ENCODE results near the gene PPFIA2.

PPFIA2 gene

GRCh38 chr12:81296556-81297305 is 462.4 kb downstream of the PPFIA2 start:
- in situ Hi-C loops (cut with MboI; ENCODE audit: low pct_unique_long_range_greater_than_20kb, low sequenced_read_pairs, unreplicated experiment), result no loop called here
- TF ChIP-seq, protein P1, sequence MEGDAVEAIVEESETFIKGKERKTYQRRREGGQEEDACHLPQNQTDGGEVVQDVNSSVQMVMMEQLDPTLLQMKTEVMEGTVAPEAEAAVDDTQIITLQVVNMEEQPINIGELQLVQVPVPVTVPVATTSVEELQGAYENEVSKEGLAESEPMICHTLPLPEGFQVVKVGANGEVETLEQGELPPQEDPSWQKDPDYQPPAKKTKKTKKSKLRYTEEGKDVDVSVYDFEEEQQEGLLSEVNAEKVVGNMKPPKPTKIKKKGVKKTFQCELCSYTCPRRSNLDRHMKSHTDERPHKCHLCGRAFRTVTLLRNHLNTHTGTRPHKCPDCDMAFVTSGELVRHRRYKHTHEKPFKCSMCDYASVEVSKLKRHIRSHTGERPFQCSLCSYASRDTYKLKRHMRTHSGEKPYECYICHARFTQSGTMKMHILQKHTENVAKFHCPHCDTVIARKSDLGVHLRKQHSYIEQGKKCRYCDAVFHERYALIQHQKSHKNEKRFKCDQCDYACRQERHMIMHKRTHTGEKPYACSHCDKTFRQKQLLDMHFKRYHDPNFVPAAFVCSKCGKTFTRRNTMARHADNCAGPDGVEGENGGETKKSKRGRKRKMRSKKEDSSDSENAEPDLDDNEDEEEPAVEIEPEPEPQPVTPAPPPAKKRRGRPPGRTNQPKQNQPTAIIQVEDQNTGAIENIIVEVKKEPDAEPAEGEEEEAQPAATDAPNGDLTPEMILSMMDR (IDR thresholded peaks at IDR 0.05; ENCODE audit: extremely low read depth, insufficient read depth, missing control alignments), result no peak
- no peak for DNase-seq (ENCODE audit: low spot score)

- TF ChIP-seq, protein P1 (IDR thresholded peaks at IDR 0.05; ENCODE audit: extremely low read depth, insufficient read depth, missing control alignments), result no peak
- in situ Hi-C loops (cut with MboI; ENCODE audit: low pct_unique_long_range_greater_than_20kb, low sequenced_read_pairs, unreplicated experiment), result no loop called here
Measured at GRCh38 chr12:81295251-81295650, 463.9 kb downstream of the PPFIA2 start.

GRCh38 chr12:81294325-81295190 is 464.6 kb downstream of the PPFIA2 start:
- TF ChIP-seq, protein P1 (IDR thresholded peaks at IDR 0.05; ENCODE audit: extremely low read depth, insufficient read depth, missing control alignments), result no peak
- in situ Hi-C loops (cut with MboI; ENCODE audit: low pct_unique_long_range_greater_than_20kb, low sequenced_read_pairs, unreplicated experiment), result no loop called here
- no peak for DNase-seq (ENCODE audit: low spot score)

More at GRCh38 chr12:81295251-81295650, 463.9 kb downstream of the PPFIA2 start:
- DNase-seq (ENCODE audit: low spot score), result no peak

GRCh38 chr12:81288651-81289050 is 470.5 kb downstream of the PPFIA2 start:
- no peak for DNase-seq (ENCODE audit: low spot score)
- TF ChIP-seq, protein P1 (IDR thresholded peaks at IDR 0.05; ENCODE audit: extremely low read depth, insufficient read depth, missing control alignments), result no peak
- in situ Hi-C loops (cut with MboI; ENCODE audit: low pct_unique_long_range_greater_than_20kb, low sequenced_read_pairs, unreplicated experiment), result no loop called here

- TF ChIP-seq, protein P1 (IDR thresholded peaks at IDR 0.05; ENCODE audit: extremely low read depth, insufficient read depth, missing control alignments), result no peak
- no peak for DNase-seq (ENCODE audit: low spot score)
- in situ Hi-C loops (cut with MboI; ENCODE audit: low pct_unique_long_range_greater_than_20kb, low sequenced_read_pairs, unreplicated experiment), result no loop called here
Measured at GRCh38 chr12:81284137-81284536, 475.0 kb downstream of the PPFIA2 start.

DNA sequence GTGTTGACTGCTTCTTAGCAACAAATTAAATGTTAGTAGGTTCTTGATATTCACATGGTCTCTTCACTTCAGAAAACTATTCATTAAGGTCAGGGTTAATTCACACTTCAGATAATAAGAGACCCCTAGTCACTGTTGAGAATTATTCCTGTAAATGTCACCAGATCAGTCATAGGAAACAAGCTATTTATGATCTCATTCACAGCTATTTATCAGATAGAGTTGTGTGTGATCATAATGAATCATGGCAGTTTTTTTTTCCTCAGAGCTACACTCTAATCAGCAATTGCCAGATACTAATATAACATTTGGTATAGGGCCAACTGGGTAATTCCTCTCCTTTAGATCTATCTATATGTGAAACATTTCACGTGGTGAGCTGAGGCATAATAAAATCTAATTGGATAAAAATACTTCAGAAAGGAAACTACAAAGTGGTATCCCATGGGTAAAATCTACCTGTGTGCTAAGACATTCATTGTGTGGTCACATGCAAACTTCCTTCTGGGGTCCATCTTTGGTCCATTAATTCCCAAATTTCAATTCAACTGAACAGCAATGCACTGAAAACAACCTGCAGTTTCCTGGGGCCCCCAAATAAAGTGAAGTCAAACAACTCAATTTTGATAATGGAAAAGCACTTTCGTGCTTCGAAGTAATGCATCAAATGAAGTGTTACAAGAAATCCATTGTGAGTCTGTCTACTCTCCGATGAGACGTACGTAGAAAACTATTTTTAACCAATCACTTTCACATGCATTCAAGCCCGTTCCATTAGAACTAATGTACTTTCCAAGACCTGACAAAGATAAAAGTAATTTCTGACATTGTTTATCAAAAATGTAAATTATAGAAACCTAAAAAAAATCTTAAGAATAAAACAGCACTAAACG is 484.3 kb downstream of the PPFIA2 start:
- in situ Hi-C loops (cut with MboI; ENCODE audit: low pct_unique_long_range_greater_than_20kb, low sequenced_read_pairs, unreplicated experiment), result no loop called here
- TF ChIP-seq, protein P1 (IDR thresholded peaks at IDR 0.05; ENCODE audit: extremely low read depth, insufficient read depth, missing control alignments), result no peak
- DNase-seq (ENCODE audit: low spot score), result no peak
